Skin epidermis (tissue), 12 donors: Measurements from ENCODE around the gene FCER1G.

ENCODE experiments used
- H3K27ac ChIP-seq, 21 experiments: fragments of 200-600 bp; sonication (generic) in 11 of 21; one replicate each; pipeline ENCODE4 v1.5.0; 2020; ENCODE audit warnings: mild to moderate bottlenecking in 3 of 21, inconsistent platforms in 2 of 21, moderate library complexity in 2 of 21
- H3K4me3 ChIP-seq, 7 experiments: fragments of 200-600 bp; sonication (generic) in 2 of 7; one replicate each; pipeline ENCODE4 v1.5.0; 2020; ENCODE audit warnings: inconsistent platforms in 2 of 7, mild to moderate bottlenecking in 2 of 7, moderate library complexity in 1 of 7

The FCER1G gene

GRCh38 chr1:161215076-161215475 lies at the start of gene FCER1G:
TSS of gene FCER1G (plus strand) at chr1:161215295. CDS start at chr1:161215322, 27 bp downstream.
- peak within 1 kb of the TSS; percentile 1 to 33 (median 19) for H3K4me3 ChIP-seq
- peak within 1 kb of the TSS in 19 of 21 experiments; percentile 36 to 84 (median 56) for H3K27ac ChIP-seq

- Histone ChIP-seq H3K27ac (peak within 1 kb of the TSS; percentile 54 to 94 (median 87)), H3K4me3 (peak within 1 kb of the TSS; percentile 43 to 67 (median 62))
Measured at GRCh38 chr1:161165742-161166668, 49.1 kb upstream of the FCER1G start, which contains the start of gene PPOX. TSS of gene PPOX (plus strand) at chr1:161166426. CDS start at chr1:161166848, 422 bp downstream.

- Histone ChIP-seq H3K27ac (peak overlapping the region; percentile 54 to 94 (median 87)), H3K4me3 (peak overlapping the region; percentile 43 to 67 (median 62))
Measured at GRCh38 chr1:161166669-161167548, 48.2 kb upstream of the FCER1G start.

GRCh38 chr1:161168906-161169305 lies 46.2 kb upstream of the FCER1G start:
- H3K4me3 ChIP-seq, result no peak overlapping the region
- H3K27ac ChIP-seq, result no peak overlapping the region

- Histone ChIP-seq H3K27ac (peak overlapping the region in 5 of 21 experiments; percentile 7 to 64 (median 34)), H3K4me3 (no peak overlapping the region)
Measured at GRCh38 chr1:161171191-161171590, 43.9 kb upstream of the FCER1G start.

DNA sequence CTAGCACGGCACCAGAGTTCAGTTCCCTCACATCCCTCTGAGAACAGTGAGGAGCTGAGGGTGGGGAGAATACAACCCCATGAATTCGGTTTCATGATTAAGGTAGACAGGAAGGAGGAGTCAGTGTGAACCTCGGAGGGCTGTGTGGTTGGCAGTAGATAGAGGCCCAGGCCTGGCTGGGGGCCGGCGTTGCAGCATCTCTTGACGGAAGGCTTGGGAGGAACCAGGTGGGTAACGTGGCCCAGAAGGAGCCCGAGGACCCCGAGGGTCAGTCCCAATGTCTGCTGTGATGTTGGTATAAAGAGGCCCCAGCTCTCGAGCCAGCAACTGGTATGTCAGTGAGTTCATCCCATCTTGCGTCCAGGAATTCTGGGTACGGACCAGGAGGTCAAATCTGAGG lies 43.4 kb upstream of the FCER1G start:
- Histone ChIP-seq H3K4me3 (no peak overlapping the region), H3K27ac (peak overlapping the region in 7 of 21 experiments; percentile 7 to 64 (median 34))

- Histone ChIP-seq H3K27ac (peak overlapping the region in 8 of 21 experiments; percentile 7 to 64 (median 32)), H3K4me3 (no peak overlapping the region)
Measured at GRCh38 chr1:161172349-161172748, 42.7 kb upstream of the FCER1G start.

GRCh38 chr1:161172776-161173376 lies 42.2 kb upstream of the FCER1G start:
- no peak overlapping the region for H3K4me3 ChIP-seq
- H3K27ac ChIP-seq, result peak overlapping the region in 11 of 21 experiments; percentile 7 to 59 (median 31)

GRCh38 chr1:161173711-161174110 lies 41.4 kb upstream of the FCER1G start:
- Histone ChIP-seq H3K27ac (peak overlapping the region in 7 of 21 experiments; percentile 7 to 59 (median 34)), H3K4me3 (no peak overlapping the region)

DNA sequence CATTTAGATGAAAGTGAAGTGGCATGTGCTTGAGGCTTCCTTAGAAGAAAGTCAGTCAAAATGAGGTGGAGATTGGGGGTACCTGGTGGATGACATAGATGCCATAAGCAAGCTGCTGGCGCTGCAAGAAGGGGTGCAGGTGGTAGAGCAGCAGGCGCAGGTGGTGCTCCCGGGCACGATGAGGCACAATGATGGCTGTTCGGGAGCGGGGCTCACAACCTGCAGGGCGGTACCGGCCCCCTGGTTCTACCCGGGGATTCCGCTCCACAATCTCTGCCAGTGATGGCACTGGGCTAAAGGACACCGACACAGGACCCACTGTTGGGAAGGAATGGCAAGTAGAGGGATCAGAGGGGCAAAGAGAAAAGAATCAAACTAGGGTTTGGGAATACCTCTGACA lies 40.2 kb upstream of the FCER1G start:
- H3K27ac ChIP-seq, result no peak overlapping the region

DNA sequence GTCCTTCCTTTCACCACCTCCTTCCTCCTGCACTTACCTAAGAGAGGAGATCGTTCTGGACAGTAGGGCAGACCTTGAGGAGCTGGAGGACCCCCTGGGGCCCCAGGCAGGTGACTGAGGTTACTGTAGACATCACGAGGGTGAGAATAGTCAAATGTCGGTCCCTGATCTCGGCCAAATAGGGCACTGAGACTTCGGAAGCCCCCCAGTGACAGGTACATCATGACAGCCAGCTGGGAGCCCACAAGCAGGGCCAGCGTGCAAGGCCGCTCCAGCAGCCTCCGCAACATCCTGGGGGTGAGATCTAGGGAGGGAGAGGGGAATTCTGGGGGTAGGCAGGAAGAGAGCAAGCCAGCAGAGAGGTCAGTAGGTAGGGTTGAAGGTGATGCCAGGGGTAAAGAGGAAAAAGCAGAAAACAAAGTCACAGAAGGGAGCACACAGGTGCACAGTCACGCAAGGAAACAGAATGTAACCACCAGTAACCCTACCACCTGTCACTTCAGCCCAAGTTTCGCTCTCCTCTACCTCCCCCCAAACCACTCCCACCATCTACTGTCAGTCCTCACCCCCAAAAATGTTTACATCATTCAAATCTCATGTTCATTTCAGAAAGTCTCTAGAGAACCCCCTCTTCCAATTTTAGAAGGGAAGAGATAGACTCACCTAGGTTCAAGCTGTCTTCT lies 39.2 kb upstream of the FCER1G start:
- peak overlapping the region in 10 of 21 experiments; percentile 79 to 97 (median 92) for H3K27ac ChIP-seq

More for the DNA sequence above, 40.2 kb upstream of the FCER1G start:
- H3K4me3 ChIP-seq, result no peak overlapping the region

GRCh38 chr1:161176468-161177111 lies 38.5 kb upstream of the FCER1G start:
- Histone ChIP-seq H3K27ac (peak overlapping the region in 20 of 21 experiments; percentile 36 to 97 (median 92)), H3K4me3 (peak overlapping the region; percentile 43 to 93 (median 72))

More for the DNA sequence above, 39.2 kb upstream of the FCER1G start:
- peak overlapping the region in 5 of 7 experiments; percentile 43 to 86 (median 70) for H3K4me3 ChIP-seq

- H3K4me3 ChIP-seq, result peak within 1 kb of the TSS; percentile 43 to 93 (median 72)
- H3K27ac ChIP-seq, result peak within 1 kb of the TSS; percentile 36 to 97 (median 91)
Measured at GRCh38 chr1:161177112-161177935, 37.8 kb upstream of the FCER1G start, which contains the start of gene B4GALT3. TSS of gene B4GALT3 (minus strand) at chr1:161177507. CDS start at chr1:161176060, 1,447 bp downstream.

DNA sequence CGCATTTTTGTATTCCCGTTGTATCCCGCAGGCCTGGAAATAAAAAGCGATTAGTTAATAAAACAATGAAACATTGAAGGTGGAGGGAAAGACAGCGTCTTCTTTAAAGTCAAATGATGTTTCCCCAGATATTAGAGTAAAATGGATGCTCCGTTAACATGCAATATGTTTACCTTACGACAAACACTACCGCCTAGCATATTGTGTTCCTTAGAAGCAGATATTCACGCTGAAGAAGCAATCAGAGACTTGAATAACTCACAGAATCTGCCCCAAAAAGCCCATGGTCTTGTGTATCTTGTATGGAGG lies 37.2 kb upstream of the FCER1G start:
- Histone ChIP-seq H3K27ac (peak overlapping the region in 20 of 21 experiments; percentile 36 to 97 (median 92)), H3K4me3 (peak overlapping the region in 6 of 7 experiments; percentile 43 to 92 (median 71))

DNA sequence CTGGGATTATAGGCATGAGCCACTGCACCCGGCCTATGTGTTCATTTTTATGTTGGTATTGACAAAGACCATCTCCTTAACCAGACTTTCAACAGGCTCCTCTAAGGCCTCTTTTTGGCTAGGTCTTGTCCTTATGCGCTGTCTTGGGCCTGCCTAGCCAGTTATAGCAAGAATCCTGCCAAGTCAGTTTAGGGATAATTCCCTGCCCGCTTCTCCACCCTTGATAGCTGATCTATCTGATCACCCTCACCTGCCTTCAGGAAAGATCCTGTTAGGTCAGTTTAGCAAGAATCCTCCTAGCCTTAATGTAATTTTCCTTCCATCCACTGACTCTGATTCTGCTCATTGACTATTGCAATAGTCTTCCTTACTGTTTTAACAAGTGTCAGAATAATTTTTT lies 35.4 kb upstream of the FCER1G start:
- H3K27ac ChIP-seq, result peak overlapping the region in 5 of 21 experiments; percentile 7 to 95 (median 13)
- H3K4me3 ChIP-seq, result no peak overlapping the region

GRCh38 chr1:161180639-161181038 lies 34.5 kb upstream of the FCER1G start:
- Histone ChIP-seq H3K27ac (peak overlapping the region in 4 of 21 experiments; percentile 66 to 95 (median 92)), H3K4me3 (no peak overlapping the region)

DNA sequence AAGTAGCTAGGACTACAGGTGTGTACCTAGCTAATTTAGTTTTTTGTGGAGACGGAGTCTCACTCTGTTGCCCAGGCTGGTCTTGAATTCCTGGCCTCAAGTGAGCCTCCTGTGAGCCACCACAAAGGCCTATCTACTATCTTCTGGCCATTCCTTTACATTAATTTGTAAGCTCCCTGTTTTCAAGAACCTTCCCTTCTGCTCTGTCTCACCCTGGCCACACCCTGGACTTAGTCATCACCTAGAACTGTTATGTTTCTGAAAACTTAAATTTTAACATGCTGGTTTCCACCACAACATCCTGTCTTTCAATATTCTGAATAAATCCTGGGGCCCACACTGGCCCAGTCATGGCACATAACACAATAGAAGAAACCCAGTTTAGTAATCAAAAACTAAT lies 32.9 kb upstream of the FCER1G start:
- no peak overlapping the region for H3K4me3 ChIP-seq
- H3K27ac ChIP-seq, result peak overlapping the region in 19 of 21 experiments; percentile 30 to 98 (median 74)
